ENCODE data around the gene CRADD. TPM values are rescaled to one million over a fixed set of nuclear protein-coding genes. Genes with fewer than 3 reads are reported as not detected.

Gene CRADD
- total RNA-seq, 1 donor from 2014 or later, result not detected

DNA sequence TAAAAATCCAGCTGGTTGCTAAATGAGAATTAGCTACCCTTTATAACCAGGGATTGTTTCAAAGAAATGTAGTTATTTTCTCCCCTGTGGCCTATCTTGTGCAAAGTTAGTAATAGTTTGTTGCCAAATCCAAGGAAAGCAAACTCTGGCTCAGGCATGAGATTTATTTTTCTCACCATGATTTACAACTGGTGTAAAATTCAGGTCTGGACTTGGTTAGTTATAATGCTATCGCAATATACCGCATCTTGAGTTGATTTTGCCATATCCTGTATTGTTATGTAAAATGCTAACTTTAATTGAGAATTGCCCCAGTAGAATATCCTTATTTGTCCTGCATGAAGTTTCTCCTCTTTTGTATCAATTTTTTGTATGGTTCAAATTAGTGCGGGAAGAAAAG lies 135.5 kb downstream of the CRADD start:
- peaks cover 4 to 39% of the 10 kb centered on the region in 2 donors for H3K4me1 ChIP-seq
- intact Hi-C loops (cut with DNase I), result loop anchor here (2.0 to 5.0 kb wide), 6 partner anchors 28 to 240 kb away; partner anchors contain the start of genes CRADD and SOCS2

DNA sequence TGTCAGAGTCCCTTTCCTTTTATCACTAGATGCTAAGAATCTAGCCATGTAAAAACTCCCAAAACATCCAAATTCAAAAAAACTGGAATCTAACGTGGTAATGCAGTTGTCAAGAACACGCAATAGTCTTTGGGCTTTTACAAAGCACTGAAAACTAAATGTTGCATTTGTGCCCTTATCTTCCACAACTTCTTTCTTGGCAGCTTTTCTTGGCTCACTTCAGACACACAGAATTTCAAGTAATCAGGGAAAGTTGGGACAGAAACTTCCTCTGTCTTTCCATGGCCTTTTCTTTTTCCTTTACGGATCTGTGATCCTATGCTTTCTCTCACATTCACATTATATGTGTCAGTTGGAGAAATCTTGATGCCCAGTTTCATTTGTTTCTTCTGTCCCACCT lies 136.0 kb downstream of the CRADD start:
- no peaks in the 10 kb centered on the region for H3K36me3 ChIP-seq
- H3K27me3 ChIP-seq, result no peaks in the 10 kb centered on the region
- no peak for DNase-seq (ENCODE audit: low spot score in 2 of 2)
- TF ChIP-seq, protein P1, sequence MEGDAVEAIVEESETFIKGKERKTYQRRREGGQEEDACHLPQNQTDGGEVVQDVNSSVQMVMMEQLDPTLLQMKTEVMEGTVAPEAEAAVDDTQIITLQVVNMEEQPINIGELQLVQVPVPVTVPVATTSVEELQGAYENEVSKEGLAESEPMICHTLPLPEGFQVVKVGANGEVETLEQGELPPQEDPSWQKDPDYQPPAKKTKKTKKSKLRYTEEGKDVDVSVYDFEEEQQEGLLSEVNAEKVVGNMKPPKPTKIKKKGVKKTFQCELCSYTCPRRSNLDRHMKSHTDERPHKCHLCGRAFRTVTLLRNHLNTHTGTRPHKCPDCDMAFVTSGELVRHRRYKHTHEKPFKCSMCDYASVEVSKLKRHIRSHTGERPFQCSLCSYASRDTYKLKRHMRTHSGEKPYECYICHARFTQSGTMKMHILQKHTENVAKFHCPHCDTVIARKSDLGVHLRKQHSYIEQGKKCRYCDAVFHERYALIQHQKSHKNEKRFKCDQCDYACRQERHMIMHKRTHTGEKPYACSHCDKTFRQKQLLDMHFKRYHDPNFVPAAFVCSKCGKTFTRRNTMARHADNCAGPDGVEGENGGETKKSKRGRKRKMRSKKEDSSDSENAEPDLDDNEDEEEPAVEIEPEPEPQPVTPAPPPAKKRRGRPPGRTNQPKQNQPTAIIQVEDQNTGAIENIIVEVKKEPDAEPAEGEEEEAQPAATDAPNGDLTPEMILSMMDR (IDR thresholded peaks at IDR 0.05), result no peak
- no peaks in the 10 kb centered on the region for H3K9me3 ChIP-seq
- H3K27ac ChIP-seq, result peak overlapping the region; percentile 85 to 98
- H3K4me3 ChIP-seq, result peak overlapping the region; percentile 24 to 43
- intact Hi-C loops (cut with DNase I), result loop anchor here (2.0 to 5.0 kb wide), 6 partner anchors 28 to 241 kb away; partner anchors contain the start of genes CRADD and SOCS2
- H3K4me1 ChIP-seq, result peaks cover 4 to 39% of the 10 kb centered on the region in 2 donors

More for the DNA sequence above, 135.5 kb downstream of the CRADD start:
- TF ChIP-seq, protein P1 (IDR thresholded peaks at IDR 0.05), result no peak
- Histone ChIP-seq H3K36me3 (no peaks in the 10 kb centered on the region), H3K27me3 (no peaks in the 10 kb centered on the region), H3K4me3 (peak overlapping the region in 1 of 2 donors; percentile 43), H3K9me3 (no peaks in the 10 kb centered on the region), H3K27ac (peak overlapping the region; percentile 85 to 98)
- no peak for DNase-seq (ENCODE audit: low spot score in 2 of 2)

DNA sequence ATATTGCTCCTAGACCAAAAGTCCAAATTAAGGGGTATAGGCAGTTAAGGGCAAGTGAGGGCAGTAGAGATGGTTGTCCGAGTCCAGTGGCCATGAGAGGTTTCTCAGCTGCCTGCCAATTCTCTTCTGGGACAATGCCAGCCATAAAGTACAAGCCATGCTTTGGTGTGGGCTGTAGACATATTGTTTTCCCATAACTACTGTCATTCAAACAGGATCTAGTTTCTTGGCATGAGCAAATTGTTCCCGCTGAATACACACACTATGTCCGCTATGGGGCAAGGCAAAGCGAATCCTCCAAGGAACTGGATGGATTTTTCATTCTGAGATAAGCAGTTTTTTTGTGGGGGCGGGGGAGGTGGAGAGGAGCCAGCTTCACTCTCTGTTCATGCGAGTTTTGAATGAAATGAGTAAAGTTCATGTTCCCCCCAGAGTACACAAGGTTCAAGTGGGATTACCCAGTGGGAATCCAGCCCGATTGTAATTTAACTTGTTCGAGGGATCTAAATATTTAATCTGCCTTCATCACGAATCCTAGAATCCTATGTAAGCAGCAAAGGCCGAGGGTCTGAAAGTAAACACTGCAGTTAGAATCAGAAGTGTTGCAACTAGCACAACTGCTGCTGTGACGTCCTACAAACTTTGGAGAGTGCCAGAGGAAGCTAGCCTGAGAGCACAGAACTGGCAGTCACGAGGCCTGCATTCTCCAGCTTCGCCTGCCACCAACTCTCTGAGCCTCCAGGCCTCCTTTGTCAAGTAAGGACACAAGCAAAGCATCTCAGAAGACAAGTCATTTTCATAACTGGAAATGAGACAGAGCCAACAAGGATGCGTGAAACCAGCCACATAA lies 137.0 kb downstream of the CRADD start:
- Histone ChIP-seq H3K27me3 (no peaks in the 10 kb centered on the region), H3K9me3 (no peaks in the 10 kb centered on the region), H3K4me1 (peaks cover 4 to 39% of the 10 kb centered on the region in 2 donors), H3K36me3 (no peaks in the 10 kb centered on the region), H3K4me3 (peak overlapping the region; percentile 24 to 43), H3K27ac (peak overlapping the region; percentile 85 to 98)
- peak; percentile 21 to 92 for DNase-seq (ENCODE audit: low spot score in 2 of 2)
- intact Hi-C loops (cut with DNase I), result loop anchor here (1.0 to 5.0 kb wide), 7 partner anchors 29 to 261 kb away; partner anchors contain the start of genes CRADD and SOCS2
- TF ChIP-seq, protein P1 (IDR thresholded peaks at IDR 0.05), result no peak

DNA sequence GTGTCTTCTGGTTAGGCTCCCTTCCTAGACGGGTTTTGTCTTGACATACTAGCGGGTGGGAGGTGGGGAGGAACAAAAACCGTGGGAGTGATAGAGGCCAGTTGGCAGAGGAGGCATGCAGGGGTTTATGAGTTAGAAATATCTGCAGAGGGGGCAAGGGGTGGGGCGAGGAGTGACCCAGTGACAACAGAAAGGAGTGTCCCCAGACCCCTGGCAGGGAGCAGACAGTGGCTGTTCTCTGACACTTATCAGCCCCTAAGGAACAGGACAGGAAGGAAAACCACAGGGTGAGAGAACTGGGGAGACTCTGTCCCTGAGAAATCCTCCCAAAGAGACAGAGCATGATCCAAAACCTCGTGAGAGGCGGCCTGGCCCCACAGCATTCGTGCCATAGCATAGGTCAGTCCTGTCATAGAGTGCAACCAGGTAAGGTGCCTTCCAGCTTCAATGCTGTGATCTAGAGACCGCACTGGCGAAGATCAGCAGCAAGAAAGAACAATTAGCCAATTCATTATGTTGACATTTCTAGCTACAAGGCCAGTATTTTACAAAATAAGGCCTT lies 141.4 kb downstream of the CRADD start:
- Histone ChIP-seq H3K4me1 (peaks cover 4 to 10% of the 10 kb centered on the region in 2 donors), H3K4me3 (no peak overlapping the region), H3K36me3 (no peaks in the 10 kb centered on the region), H3K27me3 (no peaks in the 10 kb centered on the region), H3K9me3 (no peaks in the 10 kb centered on the region), H3K27ac (peak overlapping the region in 1 of 2 donors; percentile 26)
- TF ChIP-seq, protein P1 (IDR thresholded peaks at IDR 0.05), result no peak
- intact Hi-C loops (cut with DNase I), result no loop called here
- no peak for DNase-seq (ENCODE audit: low spot score in 2 of 2)

DNA sequence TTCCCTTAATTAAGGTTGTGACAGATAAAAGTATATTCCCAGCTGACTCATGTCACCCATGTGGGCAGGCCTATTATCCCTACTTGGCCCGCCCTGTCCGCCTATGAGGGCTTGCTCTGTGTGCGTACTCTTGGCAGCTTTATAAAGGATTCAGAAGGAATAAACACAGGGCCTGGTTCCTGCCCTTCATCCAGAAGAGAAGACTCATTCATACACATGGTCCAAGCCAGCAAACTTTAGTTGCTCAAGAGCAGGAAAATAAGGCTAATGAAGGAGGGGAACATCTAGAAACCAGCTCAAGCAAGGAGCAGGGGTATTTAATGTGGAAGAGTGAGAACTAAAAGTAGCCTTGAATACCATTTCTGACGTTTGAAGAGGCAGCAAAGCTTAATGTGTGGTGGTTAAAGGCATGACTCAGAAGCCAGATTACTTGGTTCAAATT lies 141.9 kb downstream of the CRADD start:
- H3K4me1 ChIP-seq, result peaks cover 4 to 7% of the 10 kb centered on the region in 2 donors
- no peaks in the 10 kb centered on the region for H3K9me3 ChIP-seq
- peak in 1 of 2 donors; percentile 75 for DNase-seq (ENCODE audit: low spot score in 2 of 2)

More for the DNA sequence above, 141.9 kb downstream of the CRADD start:
- Histone ChIP-seq H3K4me3 (no peak overlapping the region), H3K27ac (peak overlapping the region; percentile 16 to 32), H3K27me3 (no peaks in the 10 kb centered on the region), H3K36me3 (no peaks in the 10 kb centered on the region)
- TF ChIP-seq, protein P1 (IDR thresholded peaks at IDR 0.05), result no peak
- intact Hi-C loops (cut with DNase I), result no loop called here
